ENCODE measurements around the gene CDC5L.

Gene CDC5L

GRCh38 chr6:44396968-44397367 lies 9.5 kb downstream of the CDC5L start:
- DNase-seq (ENCODE audit: low spot score) = no peak
- POLR2A ChIA-PET (ENCODE audit: low non-redundant PET) = interaction anchor here (0.6 kb wide), 1 partner anchor 10 kb away, joined by 5 read pairs; no protein-coding TSS in a partner anchor
- CTCF ChIA-PET = no interaction called here
- no peak overlapping the region for H3K27ac ChIP-seq
- no peak for TF ChIP-seq CTCF (conservative IDR thresholded peaks at IDR 0.05; ENCODE audit: low read depth)

- ChIA-PET CTCF (interaction anchor here (0.7 kb wide), 1 partner anchor 654 kb away, joined by 5 read pairs; no protein-coding TSS in a partner anchor), POLR2A (ENCODE audit: low non-redundant PET) (no interaction called here)
- TF ChIP-seq CTCF (conservative IDR thresholded peaks at IDR 0.05; ENCODE audit: low read depth) = no peak
- H3K27ac ChIP-seq = no peak overlapping the region
- no peak for DNase-seq (ENCODE audit: low spot score)
Measured at GRCh38 chr6:44397424-44398164, 10.1 kb downstream of the CDC5L start.

DNA sequence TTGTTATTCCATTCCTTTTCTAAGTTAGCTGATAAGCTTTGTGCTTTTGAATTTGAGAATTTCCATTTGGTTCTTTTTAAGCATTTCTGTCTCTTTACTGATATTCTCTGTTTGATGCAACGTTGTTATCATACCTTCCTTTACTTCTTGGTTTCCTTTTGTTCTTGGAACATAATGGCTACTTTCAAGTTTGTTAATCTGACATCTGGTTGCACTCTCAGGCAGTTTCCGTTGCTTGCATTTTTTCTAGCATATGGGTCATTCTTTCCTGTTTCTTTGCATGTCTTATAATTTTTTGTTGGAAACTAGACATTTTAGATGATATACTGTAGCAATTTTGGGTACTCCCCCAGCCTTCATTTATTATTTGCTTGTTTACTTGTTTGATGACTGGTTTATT lies 12.5 kb downstream of the CDC5L start:
- ChIA-PET POLR2A (ENCODE audit: low non-redundant PET) (no interaction called here), CTCF (no interaction called here)
- no peak overlapping the region for H3K27ac ChIP-seq
- no peak for DNase-seq (ENCODE audit: low spot score)
- TF ChIP-seq CTCF (conservative IDR thresholded peaks at IDR 0.05; ENCODE audit: low read depth) = no peak

DNA sequence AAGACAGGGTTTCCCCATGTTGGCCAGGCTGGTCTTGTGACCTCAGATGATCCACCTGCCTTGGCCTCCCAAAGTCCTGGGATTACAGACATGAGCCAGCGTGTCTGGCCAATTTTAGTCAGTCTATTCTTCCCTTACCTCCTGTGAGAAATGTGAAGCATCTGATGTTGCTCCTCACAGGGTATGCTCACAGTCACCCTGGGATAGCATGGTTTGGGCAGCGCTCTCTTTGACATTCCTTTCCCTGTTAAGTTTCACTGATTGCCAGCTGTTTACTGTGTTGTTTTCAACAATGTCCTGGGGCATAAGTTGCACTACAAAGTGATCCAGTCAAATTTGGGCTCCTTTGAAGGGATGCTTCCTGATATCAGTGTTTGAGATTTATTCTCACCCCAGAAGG lies 13.1 kb downstream of the CDC5L start:
- CTCF ChIA-PET = no interaction called here
- TF ChIP-seq CTCF (conservative IDR thresholded peaks at IDR 0.05; ENCODE audit: low read depth) = no peak
- DNase-seq (ENCODE audit: low spot score) = no peak
- no peak overlapping the region for H3K27ac ChIP-seq
- POLR2A ChIA-PET (ENCODE audit: low non-redundant PET) = interaction anchor here (0.7 kb wide), 1 partner anchor 134 kb away, joined by 3 read pairs; no protein-coding TSS in a partner anchor

GRCh38 chr6:44401138-44401537 lies 13.6 kb downstream of the CDC5L start:
- ChIA-PET POLR2A (ENCODE audit: low non-redundant PET) (interaction anchor here (0.7 kb wide), 1 partner anchor 134 kb away, joined by 3 read pairs; no protein-coding TSS in a partner anchor), CTCF (no interaction called here)
- no peak for TF ChIP-seq CTCF (conservative IDR thresholded peaks at IDR 0.05; ENCODE audit: low read depth)
- no peak overlapping the region for H3K27ac ChIP-seq
- no peak for DNase-seq (ENCODE audit: low spot score)

- CTCF ChIA-PET = no interaction called here
Measured at GRCh38 chr6:44404022-44404714, 16.7 kb downstream of the CDC5L start.

More at GRCh38 chr6:44404022-44404714, 16.7 kb downstream of the CDC5L start:
- no peak overlapping the region for H3K27ac ChIP-seq
- POLR2A ChIA-PET (ENCODE audit: low non-redundant PET) = no interaction called here
- TF ChIP-seq CTCF (conservative IDR thresholded peaks at IDR 0.05; ENCODE audit: low read depth) = no peak
- DNase-seq (ENCODE audit: low spot score) = no peak

Measured in RWPE1 (cell line).